WTC11 (cell line): ENCODE results near the gene FRS2.

ENCODE experiments used
- E2F1 ChIP-seq: sonication (generic); formaldehyde crosslinking; IDR thresholded peaks from 2 replicates; pipeline ENCODE4 v1.8.0; 2022; ENCODE audit warnings: mild to moderate bottlenecking, missing genetic modification reagents
- ETV6 ChIP-seq: sonication (generic); formaldehyde crosslinking; IDR thresholded peaks from 2 replicates; pipeline ENCODE4 v1.8.1; 2022; ENCODE audit warnings: mild to moderate bottlenecking, missing genetic modification reagents
- MAX ChIP-seq: sonication (generic); formaldehyde crosslinking; IDR thresholded peaks from 2 replicates; pipeline ENCODE4 v1.8.0; 2022; ENCODE audit warnings: mild to moderate bottlenecking, missing genetic modification reagents
- OVOL2 ChIP-seq: fragments of 250-450 bp; sonication (Bioruptor Pico); IDR thresholded peaks from 2 replicates; pipeline ENCODE4 v1.9.0; 2021; ENCODE audit warnings: mild to moderate bottlenecking, borderline replicate concordance
- SMAD3 ChIP-seq: sonication (generic); formaldehyde crosslinking; IDR thresholded peaks from 2 replicates; pipeline ENCODE4 v1.8.0; 2022; ENCODE audit warnings: missing genetic modification reagents, mild to moderate bottlenecking, borderline replicate concordance
- SOX15 ChIP-seq: fragments of 250-450 bp; sonication (Bioruptor Pico); IDR thresholded peaks from 2 replicates; pipeline ENCODE4 v1.9.0; 2021; ENCODE audit warnings: mild to moderate bottlenecking
- ZNF263 ChIP-seq: sonication (generic); formaldehyde crosslinking; IDR thresholded peaks from 2 replicates; pipeline ENCODE4 v1.8.1; 2022; ENCODE audit warnings: low read depth, mild to moderate bottlenecking, moderate library complexity, missing genetic modification reagents
- TF ChIP-seq, protein P1 (sequence below): fragments of 200-600 bp; IDR thresholded peaks from 2 replicates; pipeline ENCODE4 v1.8.0; 2022; ENCODE audit warnings: antibody characterized with exemption
- TF ChIP-seq, protein P2 (sequence below): sonication (generic); formaldehyde crosslinking; IDR thresholded peaks from 2 replicates; pipeline ENCODE4 v1.8.0; 2022; ENCODE audit warnings: missing genetic modification reagents

- no peak for TF ChIP-seq OVOL2 (CRISPR knock-in tag)
- TF ChIP-seq, protein P1, sequence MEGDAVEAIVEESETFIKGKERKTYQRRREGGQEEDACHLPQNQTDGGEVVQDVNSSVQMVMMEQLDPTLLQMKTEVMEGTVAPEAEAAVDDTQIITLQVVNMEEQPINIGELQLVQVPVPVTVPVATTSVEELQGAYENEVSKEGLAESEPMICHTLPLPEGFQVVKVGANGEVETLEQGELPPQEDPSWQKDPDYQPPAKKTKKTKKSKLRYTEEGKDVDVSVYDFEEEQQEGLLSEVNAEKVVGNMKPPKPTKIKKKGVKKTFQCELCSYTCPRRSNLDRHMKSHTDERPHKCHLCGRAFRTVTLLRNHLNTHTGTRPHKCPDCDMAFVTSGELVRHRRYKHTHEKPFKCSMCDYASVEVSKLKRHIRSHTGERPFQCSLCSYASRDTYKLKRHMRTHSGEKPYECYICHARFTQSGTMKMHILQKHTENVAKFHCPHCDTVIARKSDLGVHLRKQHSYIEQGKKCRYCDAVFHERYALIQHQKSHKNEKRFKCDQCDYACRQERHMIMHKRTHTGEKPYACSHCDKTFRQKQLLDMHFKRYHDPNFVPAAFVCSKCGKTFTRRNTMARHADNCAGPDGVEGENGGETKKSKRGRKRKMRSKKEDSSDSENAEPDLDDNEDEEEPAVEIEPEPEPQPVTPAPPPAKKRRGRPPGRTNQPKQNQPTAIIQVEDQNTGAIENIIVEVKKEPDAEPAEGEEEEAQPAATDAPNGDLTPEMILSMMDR = no peak
- TF ChIP-seq, protein P2, sequence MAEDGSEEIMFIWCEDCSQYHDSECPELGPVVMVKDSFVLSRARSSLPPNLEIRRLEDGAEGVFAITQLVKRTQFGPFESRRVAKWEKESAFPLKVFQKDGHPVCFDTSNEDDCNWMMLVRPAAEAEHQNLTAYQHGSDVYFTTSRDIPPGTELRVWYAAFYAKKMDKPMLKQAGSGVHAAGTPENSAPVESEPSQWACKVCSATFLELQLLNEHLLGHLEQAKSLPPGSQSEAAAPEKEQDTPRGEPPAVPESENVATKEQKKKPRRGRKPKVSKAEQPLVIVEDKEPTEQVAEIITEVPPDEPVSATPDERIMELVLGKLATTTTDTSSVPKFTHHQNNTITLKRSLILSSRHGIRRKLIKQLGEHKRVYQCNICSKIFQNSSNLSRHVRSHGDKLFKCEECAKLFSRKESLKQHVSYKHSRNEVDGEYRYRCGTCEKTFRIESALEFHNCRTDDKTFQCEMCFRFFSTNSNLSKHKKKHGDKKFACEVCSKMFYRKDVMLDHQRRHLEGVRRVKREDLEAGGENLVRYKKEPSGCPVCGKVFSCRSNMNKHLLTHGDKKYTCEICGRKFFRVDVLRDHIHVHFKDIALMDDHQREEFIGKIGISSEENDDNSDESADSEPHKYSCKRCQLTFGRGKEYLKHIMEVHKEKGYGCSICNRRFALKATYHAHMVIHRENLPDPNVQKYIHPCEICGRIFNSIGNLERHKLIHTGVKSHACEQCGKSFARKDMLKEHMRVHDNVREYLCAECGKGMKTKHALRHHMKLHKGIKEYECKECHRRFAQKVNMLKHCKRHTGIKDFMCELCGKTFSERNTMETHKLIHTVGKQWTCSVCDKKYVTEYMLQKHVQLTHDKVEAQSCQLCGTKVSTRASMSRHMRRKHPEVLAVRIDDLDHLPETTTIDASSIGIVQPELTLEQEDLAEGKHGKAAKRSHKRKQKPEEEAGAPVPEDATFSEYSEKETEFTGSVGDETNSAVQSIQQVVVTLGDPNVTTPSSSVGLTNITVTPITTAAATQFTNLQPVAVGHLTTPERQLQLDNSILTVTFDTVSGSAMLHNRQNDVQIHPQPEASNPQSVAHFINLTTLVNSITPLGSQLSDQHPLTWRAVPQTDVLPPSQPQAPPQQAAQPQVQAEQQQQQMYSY (CRISPR knock-in tag) = no peak
- TF ChIP-seq SMAD3 (CRISPR knock-in tag) = no peak
- TF ChIP-seq E2F1 (CRISPR knock-in tag) = no peak
- TF ChIP-seq SOX15 = no peak
- TF ChIP-seq ZNF263 (CRISPR knock-in tag) = no peak
- no peak for TF ChIP-seq MAX (CRISPR knock-in tag)
- no peak for TF ChIP-seq ETV6
These were observed 46.9 kb upstream of the FRS2 start for GRCh38 chr12:69423037-69423905.
